ENCODE results near the gene STAMBPL1.

The STAMBPL1 gene

DNA sequence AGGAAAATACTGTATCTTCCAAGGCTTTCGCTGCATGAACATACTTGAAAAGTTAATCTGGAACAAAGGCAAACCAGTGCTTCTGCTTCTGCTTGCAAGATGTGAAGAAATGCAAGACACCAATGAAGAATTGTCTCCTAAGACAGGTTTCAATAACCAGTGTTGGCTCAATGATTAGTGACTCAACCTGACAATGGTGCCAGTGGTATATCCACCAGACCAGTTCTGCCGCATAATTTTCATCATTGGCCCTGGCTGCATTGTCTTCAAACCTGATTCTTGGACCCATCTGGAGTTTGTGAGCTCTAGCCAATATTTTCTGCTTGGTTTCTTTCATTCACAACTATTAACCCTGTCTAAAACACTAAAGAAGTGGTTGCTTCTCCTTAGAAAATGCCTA lies 13.6 kb upstream of the STAMBPL1 start:
- no peaks in the 10 kb centered on the region for H3K4me1 ChIP-seq (ENCODE audit: insufficient read depth, low read length, poor library complexity, severe bottlenecking)
- H3K4me2 ChIP-seq (ENCODE audit: low read depth, low read length, poor library complexity, severe bottlenecking), result no peak overlapping the region
- no peak overlapping the region for H3K9ac ChIP-seq (ENCODE audit: low read depth, low read length, poor library complexity, severe bottlenecking)
- 0 out of 2 replicates have a peak overlapping the region, but pooled peaks have one; percentile 13 for H2AFZ ChIP-seq (ENCODE audit: low read length)
- H3K9me3 ChIP-seq (ENCODE audit: insufficient read depth, low read depth, low read length), result no peaks in the 10 kb centered on the region
- no peaks in the 10 kb centered on the region for H4K20me1 ChIP-seq (ENCODE audit: insufficient read depth, low read length, poor library complexity, severe bottlenecking)
- TF ChIP-seq, protein P1, sequence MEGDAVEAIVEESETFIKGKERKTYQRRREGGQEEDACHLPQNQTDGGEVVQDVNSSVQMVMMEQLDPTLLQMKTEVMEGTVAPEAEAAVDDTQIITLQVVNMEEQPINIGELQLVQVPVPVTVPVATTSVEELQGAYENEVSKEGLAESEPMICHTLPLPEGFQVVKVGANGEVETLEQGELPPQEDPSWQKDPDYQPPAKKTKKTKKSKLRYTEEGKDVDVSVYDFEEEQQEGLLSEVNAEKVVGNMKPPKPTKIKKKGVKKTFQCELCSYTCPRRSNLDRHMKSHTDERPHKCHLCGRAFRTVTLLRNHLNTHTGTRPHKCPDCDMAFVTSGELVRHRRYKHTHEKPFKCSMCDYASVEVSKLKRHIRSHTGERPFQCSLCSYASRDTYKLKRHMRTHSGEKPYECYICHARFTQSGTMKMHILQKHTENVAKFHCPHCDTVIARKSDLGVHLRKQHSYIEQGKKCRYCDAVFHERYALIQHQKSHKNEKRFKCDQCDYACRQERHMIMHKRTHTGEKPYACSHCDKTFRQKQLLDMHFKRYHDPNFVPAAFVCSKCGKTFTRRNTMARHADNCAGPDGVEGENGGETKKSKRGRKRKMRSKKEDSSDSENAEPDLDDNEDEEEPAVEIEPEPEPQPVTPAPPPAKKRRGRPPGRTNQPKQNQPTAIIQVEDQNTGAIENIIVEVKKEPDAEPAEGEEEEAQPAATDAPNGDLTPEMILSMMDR (conservative IDR thresholded peaks at IDR 0.05; ENCODE audit: low read length), result no peak
- TF ChIP-seq EZH2phosphoT487 (IDR thresholded peaks at IDR 0.05; ENCODE audit: borderline replicate concordance), result no peak
- H3K4me3 ChIP-seq (ENCODE audit: low read length, poor library complexity, severe bottlenecking), result no peak overlapping the region
- no peaks in the 10 kb centered on the region for H3K27me3 ChIP-seq (ENCODE audit: insufficient read depth, low read length, poor library complexity, severe bottlenecking)
- no peaks in the 10 kb centered on the region for H3K79me2 ChIP-seq (ENCODE audit: insufficient read depth, low read length)
- no peaks in the 10 kb centered on the region for H3K36me3 ChIP-seq (ENCODE audit: insufficient read depth, low read length)
- no peaks in the 10 kb centered on the region for H3F3A ChIP-seq (ENCODE audit: low read depth)
- H3K9me2 ChIP-seq (replicated peaks; ENCODE audit: low read depth, low read length), result no peaks in the 10 kb centered on the region

DNA sequence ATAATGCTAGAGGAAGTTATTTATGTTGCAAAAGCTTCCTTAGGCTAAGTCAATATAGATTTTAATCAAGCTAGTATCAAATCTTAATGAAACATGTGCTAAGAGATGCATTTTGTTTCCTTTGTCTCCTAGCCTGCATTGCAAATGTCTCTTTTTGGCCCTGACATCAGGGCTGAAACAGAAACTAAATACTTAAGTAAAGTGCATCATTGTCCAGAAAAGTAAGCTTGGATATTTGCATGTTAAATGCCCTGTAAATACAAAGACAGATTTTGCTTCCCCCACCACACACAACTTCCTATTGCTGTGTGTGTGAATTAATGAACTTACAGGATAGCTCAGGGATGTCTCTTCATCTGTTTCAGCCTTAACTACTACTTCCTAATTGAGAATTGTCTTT lies 10.0 kb upstream of the STAMBPL1 start:
- Histone ChIP-seq H3K9ac (ENCODE audit: low read depth, low read length, poor library complexity, severe bottlenecking) (no peak overlapping the region), H3K36me3 (ENCODE audit: insufficient read depth, low read length) (no peaks in the 10 kb centered on the region), H3K79me2 (ENCODE audit: insufficient read depth, low read length) (no peaks in the 10 kb centered on the region), H3K4me2 (ENCODE audit: low read depth, low read length, poor library complexity, severe bottlenecking) (no peak overlapping the region), H3F3A (ENCODE audit: low read depth) (no peaks in the 10 kb centered on the region), H3K9me2 (replicated peaks; ENCODE audit: low read depth, low read length) (no peaks in the 10 kb centered on the region), H3K4me3 (ENCODE audit: low read length, poor library complexity, severe bottlenecking) (no peak overlapping the region), H3K9me3 (ENCODE audit: insufficient read depth, low read depth, low read length) (no peaks in the 10 kb centered on the region), H3K4me1 (ENCODE audit: insufficient read depth, low read length, poor library complexity, severe bottlenecking) (peaks cover 6% of the 10 kb centered on the region), H4K20me1 (ENCODE audit: insufficient read depth, low read length, poor library complexity, severe bottlenecking) (no peaks in the 10 kb centered on the region), H3K27me3 (ENCODE audit: insufficient read depth, low read length, poor library complexity, severe bottlenecking) (no peaks in the 10 kb centered on the region), H2AFZ (ENCODE audit: low read length) (peak overlapping the region; percentile 50)
- TF ChIP-seq, protein P1 (conservative IDR thresholded peaks at IDR 0.05; ENCODE audit: low read length), result no peak
- no peak for TF ChIP-seq EZH2phosphoT487 (IDR thresholded peaks at IDR 0.05; ENCODE audit: borderline replicate concordance)

DNA sequence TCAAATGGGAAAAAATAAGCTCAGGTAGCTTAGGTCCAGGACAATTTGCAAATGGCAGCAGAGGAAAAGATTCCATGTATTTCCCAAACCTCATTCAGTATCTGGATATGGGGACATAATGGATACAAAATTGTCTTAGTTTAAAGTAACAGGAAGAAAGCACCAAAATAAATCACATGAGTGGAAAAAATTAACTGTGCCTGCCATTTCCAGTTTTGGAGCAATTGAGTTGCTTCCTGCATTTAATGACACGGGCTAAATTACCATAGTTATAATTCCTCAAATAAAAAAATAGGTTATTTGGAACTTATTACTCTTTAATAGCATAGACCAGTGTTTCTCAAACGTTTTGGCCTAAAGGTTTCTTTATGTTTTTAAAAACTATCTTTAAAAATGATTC lies 6.3 kb upstream of the STAMBPL1 start:
- Histone ChIP-seq H3K36me3 (ENCODE audit: insufficient read depth, low read length) (no peaks in the 10 kb centered on the region), H3F3A (ENCODE audit: low read depth) (no peaks in the 10 kb centered on the region), H3K9ac (ENCODE audit: low read depth, low read length, poor library complexity, severe bottlenecking) (no peak overlapping the region), H3K27me3 (ENCODE audit: insufficient read depth, low read length, poor library complexity, severe bottlenecking) (no peaks in the 10 kb centered on the region), H3K79me2 (ENCODE audit: insufficient read depth, low read length) (no peaks in the 10 kb centered on the region), H4K20me1 (ENCODE audit: insufficient read depth, low read length, poor library complexity, severe bottlenecking) (no peaks in the 10 kb centered on the region), H3K4me3 (ENCODE audit: low read length, poor library complexity, severe bottlenecking) (no peak overlapping the region), H3K9me2 (replicated peaks; ENCODE audit: low read depth, low read length) (no peaks in the 10 kb centered on the region), H3K4me1 (ENCODE audit: insufficient read depth, low read length, poor library complexity, severe bottlenecking) (peaks cover 19% of the 10 kb centered on the region), H3K4me2 (ENCODE audit: low read depth, low read length, poor library complexity, severe bottlenecking) (no peak overlapping the region), H3K9me3 (ENCODE audit: insufficient read depth, low read depth, low read length) (no peaks in the 10 kb centered on the region), H2AFZ (ENCODE audit: low read length) (no peak overlapping the region)
- TF ChIP-seq, protein P1 (conservative IDR thresholded peaks at IDR 0.05; ENCODE audit: low read length), result no peak
- no peak for TF ChIP-seq EZH2phosphoT487 (IDR thresholded peaks at IDR 0.05; ENCODE audit: borderline replicate concordance)
